ENCODE results near the gene SOS1.

The SOS1 gene

DNA sequence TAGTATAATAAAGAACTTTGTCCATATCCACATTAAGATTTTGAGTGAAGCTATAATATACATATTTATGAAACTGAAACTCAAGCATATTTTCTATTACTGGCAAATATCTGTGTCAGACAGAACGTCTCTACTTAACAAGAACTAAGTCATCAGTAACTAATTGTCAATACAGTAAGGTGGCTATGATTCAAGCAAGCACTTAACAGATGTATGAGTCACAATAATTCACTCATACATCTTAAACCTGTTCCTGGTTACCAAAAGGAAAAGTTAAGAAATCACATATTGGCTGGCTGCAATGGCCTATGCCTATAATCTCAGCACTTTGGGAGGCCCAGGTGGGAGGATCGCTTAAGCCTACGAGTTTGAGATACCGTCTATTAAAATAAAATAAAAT is 96.0 kb downstream of the SOS1 start:
- DNase-seq (ENCODE audit: low spot score), result peak; percentile 72

DNA sequence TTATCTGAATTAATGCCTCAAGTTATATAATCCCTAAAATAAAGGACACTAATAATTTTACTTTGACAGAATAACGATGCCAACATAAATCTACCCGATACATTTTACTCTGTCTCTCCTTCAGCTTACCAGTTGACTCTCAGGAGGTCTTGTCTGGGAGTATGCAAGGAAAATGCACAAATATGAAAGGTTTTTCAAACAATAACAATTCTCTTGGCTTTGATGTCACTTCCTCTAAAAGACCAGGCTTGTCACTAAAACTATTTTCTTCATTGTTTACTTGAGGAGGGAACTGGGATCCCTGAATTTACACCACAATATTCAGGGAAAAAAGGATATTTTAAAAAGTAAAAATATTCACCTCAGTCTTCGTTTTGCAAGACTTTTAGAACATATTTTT is 97.2 kb downstream of the SOS1 start:
- DNase-seq (ENCODE audit: low spot score), result no peak

DNA sequence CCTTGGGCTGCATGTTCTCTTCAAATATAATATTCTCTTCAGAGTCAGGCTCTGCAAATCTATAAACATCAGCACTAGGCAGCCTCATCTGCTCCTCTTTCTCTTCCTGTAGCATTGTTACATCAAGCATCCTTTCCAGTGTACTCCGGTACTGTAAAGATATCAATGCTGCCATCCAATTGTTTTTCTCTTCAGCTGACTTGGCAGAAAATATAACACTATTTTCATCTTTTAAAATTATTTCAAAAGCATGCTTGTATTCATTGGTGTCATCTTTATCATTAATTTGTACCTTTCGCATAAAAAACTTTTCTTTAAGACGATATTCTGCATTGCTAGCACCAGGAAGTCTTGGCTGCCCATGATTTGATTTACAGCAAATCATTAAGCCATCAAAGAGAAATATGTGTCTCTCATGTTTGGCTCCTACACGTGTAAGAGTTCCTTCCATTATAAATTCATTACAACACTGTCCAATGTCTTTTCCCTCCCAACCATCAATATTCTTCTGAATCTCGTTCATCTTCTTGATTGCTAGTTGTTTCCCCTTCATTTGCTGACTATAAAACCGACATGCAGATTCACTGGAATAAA is 98.1 kb downstream of the SOS1 start:
- DNase-seq (ENCODE audit: low spot score), result no peak

DNA sequence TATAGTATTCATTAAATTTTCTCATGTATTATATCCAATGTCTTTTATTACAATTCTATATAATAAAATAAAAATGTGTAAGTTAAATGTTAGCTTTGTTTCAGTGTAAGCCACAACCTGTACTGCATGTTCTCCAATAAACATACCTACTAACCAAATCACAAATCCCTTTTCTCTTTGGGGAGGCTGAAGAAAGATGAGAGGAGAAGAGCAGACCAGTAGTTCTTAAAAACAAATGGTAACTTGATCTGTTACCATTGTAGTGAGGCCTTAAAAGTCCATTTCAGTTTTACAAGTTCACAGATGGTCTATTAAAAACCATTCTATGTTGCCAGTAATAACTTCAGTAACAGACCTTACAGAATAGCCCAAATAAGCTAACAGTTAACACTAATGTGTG is 100.5 kb downstream of the SOS1 start:
- no peak for DNase-seq (ENCODE audit: low spot score)

- no peak for DNase-seq (ENCODE audit: low spot score)
These were observed 102.2 kb downstream of the SOS1 start for GRCh38 chr2:39018638-39019037.

DNA sequence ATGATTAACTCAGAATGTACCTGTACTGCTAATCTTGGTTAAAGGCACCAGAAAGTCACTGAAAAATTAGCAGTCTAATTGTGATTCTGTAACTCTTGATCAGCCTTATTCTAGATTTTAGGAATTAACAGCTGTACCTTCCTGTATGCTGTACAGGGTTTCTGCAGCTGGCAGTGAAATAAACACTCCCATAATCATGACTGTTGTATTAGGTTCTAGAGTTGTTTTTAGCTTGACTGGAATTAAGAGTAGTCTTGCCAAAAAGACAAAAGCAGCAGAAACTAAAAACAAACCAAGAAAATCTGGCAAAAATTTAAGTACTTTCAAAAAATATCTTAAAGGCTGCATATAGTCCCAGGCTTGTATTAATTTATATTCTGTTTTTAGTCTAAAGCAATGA is 103.5 kb downstream of the SOS1 start:
- no peak for DNase-seq (ENCODE audit: low spot score)

GRCh38 chr2:39015424-39015823 is 105.4 kb downstream of the SOS1 start:
- DNase-seq (ENCODE audit: low spot score), result no peak

DNA sequence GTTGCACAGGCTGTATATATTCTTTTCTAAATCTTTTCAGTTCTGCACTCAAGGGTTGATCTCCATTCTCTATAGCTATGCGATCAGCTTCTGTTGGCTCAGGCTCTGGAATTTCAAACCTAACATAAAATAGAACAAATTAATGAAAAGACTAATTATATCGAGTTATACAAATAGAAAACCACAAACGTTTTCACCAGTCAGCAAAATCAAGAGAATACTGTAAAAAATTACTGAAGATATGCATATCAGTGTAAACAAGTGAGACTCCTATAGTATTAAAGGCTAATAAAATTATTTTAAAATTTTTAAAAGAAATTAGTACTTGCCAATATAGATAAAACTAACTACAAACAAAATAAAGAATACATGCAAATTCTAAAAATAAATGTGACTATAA is 107.0 kb downstream of the SOS1 start:
- no peak for DNase-seq (ENCODE audit: low spot score)

DNA sequence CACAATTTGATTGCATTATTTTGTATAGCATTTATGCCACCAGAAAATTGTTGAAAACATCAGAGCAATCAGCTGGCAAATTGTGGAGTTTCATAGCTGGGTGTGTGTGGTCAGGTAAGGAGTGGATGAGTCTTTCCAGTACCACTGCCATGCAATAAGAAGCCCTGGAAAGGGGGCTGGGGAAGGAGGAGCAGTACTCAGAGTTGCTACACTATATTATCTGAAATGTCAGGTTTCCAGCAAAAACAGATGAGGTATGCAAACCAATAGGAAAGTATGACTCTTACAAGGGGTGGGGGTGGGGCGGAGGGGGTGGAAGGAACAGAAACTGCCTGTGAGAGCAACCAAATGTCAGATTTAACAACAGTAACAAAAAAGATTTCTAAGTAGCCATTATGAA is 112.2 kb downstream of the SOS1 start:
- DNase-seq (ENCODE audit: low spot score), result no peak

DNA sequence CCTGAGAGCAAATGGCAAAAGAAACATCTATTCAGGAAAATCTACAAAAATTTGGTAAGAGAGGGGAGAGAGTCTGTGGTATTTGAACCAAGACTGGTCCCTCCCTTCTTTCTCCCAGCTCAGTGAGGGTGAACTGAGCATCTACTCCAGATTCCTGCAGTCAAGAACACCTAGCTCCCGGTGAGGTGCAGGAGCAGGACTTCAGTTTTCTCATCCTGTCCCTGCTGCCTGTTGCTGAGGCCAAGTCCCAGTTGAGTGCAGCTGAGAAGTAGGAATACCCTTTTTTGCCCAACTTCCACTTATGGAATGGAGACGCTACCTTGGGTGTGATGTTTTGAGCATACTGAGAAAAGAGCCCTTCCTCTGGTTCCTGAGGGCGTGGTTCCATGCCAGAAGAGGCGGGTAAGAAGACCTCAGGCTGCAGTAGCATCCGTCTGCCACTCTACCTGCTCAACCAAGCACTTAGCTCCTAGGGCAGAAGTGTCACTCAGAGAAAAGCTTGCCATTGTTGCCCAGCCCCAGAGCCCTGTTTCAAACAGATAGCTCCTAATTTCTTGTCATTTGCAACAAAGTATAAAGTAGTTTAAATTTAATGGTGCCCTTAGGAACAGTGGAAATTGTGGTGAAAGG is 112.9 kb downstream of the SOS1 start:
- DNase-seq (ENCODE audit: low spot score), result no peak

GRCh38 chr2:39000552-39000951 is 120.3 kb downstream of the SOS1 start:
- no peak for DNase-seq (ENCODE audit: low spot score)

DNA sequence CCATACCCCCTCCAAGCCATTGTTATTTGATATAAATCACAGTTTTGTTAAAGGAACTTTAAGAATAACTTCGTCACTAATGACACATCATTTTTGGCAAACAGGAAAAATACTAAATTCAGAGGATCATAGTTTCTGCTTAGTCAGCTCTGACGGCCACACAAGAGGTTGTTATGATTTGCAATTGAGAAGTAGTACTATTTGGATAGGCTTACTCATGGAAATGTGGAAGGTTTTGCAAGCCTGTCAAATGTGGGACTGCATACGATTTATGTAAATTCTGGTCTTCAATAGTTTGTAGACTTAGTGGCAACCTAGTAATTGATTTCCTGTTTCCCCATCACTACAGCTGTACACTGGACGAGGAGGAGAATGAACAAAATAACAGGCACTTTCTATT is 123.1 kb downstream of the SOS1 start:
- DNase-seq (ENCODE audit: low spot score), result peak; percentile 21

DNA sequence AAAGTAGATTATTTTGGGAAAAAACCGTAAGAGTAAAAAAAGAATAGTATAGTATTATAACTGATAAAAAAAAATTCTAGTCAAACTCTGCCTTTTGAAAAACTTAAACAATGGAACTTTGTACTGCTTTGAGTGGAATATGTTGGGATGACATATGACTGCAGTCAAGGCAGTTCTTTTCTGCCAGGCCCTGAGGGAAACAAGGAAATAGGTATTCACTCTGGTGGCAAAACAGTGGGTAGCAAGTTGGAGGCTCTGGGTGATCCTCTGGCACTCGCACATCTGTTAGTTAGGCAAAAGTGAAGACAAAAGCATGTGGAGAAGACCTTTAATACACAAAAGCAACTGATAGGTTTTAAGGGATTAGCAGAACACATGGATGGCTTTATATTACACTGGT is 129.0 kb downstream of the SOS1 start:
- DNase-seq (ENCODE audit: low spot score), result no peak

DNA sequence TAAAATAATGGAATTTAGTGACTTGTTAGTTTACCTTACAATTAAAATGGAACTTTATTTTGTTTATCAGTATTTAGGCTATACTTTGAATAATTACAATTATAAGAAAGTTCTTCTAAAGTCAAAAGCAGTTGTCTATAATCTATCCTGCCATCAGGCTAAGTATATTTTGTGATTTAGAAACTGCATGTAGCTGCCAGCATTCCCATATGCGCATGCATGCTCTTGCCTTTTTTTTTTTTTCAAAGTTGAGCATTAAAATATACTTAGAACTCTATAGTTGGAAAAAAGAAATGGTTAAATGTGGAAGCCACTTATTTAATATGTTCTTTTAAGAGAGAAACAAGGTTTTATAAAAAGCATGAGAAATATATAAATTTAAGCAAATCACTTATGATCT is 132.1 kb downstream of the SOS1 start:
- DNase-seq (ENCODE audit: low spot score), result no peak

DNA sequence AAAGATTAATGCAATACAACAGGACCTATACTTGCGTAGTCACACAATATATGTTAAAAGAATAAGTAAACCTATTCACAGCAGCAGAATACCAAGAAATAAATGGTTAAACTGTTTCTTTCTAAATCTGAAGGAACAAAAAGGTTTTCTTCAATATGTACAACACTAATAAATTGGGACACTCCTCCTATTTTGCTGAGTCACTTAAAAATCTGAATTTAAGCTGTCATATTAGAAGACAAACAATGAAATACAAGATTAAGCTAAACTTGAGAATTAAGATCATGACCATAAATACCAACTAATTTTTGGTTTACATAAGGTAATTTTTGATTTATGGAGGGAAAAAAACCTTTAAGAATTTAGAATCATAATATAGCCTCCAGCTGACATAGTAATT is 138.4 kb downstream of the SOS1 start:
- no peak for DNase-seq (ENCODE audit: low spot score)

- no peak for DNase-seq (ENCODE audit: low spot score)
These were observed 139.0 kb downstream of the SOS1 start for GRCh38 chr2:38981670-38982357.

GRCh38 chr2:38981003-38981669 is 139.7 kb downstream of the SOS1 start:
- no peak for DNase-seq (ENCODE audit: low spot score)

DNA sequence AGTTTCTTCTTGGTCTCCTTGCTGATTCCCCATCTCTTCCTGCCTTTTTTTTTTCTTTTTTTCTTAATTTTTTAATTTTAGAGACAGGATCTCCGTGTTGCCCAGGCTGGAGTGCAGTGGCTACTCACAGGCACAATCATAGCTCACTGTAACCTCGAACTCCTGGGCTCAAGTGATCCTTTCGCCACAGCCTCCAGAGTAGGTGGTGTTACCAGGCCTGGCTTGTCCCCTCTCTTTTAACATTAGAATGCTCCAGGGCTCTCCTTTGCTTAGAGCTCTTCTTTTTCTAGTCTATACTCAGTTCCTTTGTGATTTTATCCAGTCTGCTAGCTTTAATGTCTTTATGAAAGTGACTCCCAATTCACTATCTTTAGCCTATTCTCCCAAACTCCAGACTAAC is 141.9 kb downstream of the SOS1 start:
- DNase-seq (ENCODE audit: low spot score), result no peak

DNA sequence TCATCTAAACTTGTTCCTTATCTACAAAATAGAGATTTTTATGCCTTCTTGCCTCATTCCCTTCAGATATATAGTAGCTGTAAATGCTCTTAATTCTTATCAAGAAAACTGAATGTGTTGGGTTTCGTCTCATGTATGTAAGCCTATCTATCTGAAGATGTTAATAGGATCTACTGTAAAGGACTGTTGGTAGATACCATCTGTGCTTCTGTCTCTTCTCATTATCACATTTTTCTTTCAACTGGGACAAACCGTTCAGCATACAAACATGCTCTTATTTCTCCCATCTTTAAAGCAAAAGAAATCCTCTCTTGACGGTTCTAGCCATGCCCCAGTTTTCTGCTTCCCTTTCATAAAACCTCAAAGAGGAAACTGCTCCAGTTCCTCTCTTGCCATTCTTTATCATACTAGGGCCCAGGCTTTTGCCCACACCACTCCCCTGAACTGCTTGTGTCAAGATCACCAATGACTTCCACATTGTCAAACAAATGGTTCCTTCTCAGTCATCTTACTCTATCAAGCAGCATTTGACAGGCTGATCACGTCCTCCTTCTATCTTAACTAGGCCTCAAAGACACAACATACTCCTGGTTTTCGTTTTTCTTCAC is 142.5 kb downstream of the SOS1 start:
- DNase-seq (ENCODE audit: low spot score), result no peak

DNA sequence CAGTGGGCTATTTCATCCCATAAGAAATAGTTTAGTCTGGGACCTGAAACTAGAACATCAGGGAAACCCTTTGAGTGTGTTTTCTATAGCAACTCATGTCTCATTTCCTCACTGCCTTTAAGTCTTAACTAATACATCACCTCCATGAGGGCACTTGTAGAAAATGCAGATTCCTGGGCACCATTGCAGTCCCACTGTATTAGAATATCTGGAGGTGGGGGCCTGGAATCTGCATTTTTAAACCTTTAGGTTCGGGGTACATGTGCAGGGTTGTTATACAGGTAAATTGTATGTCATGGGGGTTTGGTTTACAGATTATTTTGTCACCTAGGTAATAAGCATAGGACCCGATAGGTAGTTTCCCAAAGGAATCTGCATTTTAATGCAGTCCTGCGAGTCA is 143.8 kb downstream of the SOS1 start:
- no peak for DNase-seq (ENCODE audit: low spot score)

GRCh38 chr2:38975042-38975441 is 145.8 kb downstream of the SOS1 start:
- no peak for DNase-seq (ENCODE audit: low spot score)

- DNase-seq (ENCODE audit: low spot score), result no peak
These were observed 147.6 kb downstream of the SOS1 start for GRCh38 chr2:38973266-38973665.

DNA sequence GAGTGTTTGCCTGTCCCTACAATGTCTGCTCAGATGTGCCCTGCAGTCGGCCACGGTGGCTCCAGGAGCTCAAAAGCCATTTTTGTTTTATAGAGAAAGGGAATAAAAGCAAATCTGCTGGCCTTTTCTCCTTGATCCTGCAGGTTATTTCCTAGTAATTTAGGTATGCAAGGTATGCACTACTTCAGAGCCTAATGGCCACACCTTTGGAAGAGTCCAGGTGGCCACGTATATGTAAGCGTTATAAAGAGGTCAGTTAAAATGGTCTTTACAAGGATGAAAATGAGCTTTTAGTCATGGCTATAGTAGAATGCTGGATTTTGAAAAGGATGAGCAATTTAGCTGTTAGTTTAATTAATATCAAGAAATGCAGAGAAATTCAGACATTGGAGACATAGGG is 149.5 kb downstream of the SOS1 start:
- DNase-seq (ENCODE audit: low spot score), result no peak

Data from kidney tubule cell (primary cell).